GM12878 (cell line): Measurements from ENCODE around the gene PAX2. TPM values are rescaled to one million over a fixed set of nuclear protein-coding genes. Genes with fewer than 3 reads are reported as not detected.

Experiments
- ATAC-seq: fragments of 200-7000 bp; cut with Tn5 transposase; 3 replicates; pipeline ENCODE4 v1.9.1; 2020; ENCODE audit warnings: mild to moderate bottlenecking, moderate library complexity
- BruUV-seq: library from RNA; stranded (reverse); fragments of 400-500 nt; replicated peaks from 2 replicates; lab custom pipeline; 2021; lab: Mats Ljungman, UMichigan
- CTCF ChIA-PET: fragments of 300-600 bp; sonication (Branson Sonifier 250); formaldehyde crosslinking; extraction: SDS; loops from one replicate; lab custom pipeline; 2021; ENCODE audit warnings: inconsistent platforms; lab: Yijun Ruan, JAX
- POLR2A ChIA-PET: fragments of 350-600 bp; formaldehyde crosslinking; extraction: SDS; loops from one replicate; lab custom pipeline; 2021; ENCODE audit warnings: inconsistent platforms; lab: Charles Lee
- RAD21 ChIA-PET: fragments of 300-600 bp; sonication (Branson Sonifier 250); formaldehyde crosslinking; loops from one replicate; lab custom pipeline; 2023; ENCODE audit warnings: antibody characterized with exemption; ENCODE audit not compliant: unreplicated experiment; lab: Charles Lee
- SMC1A ChIA-PET: fragments of 300-600 bp; sonication (Branson Sonifier 250); formaldehyde crosslinking; loops from one replicate; lab custom pipeline; 2023; ENCODE audit not compliant: unreplicated experiment, uncharacterized antibody; lab: Charles Lee
- DNase-seq: peaks from one replicate; pipeline ENCODE4 v3.0.0-alpha.2; 2011; ENCODE audit warnings: low read depth, low spot score
- FAIRE-seq: peaks from 3 replicates; lab custom pipeline; 2011; peaks lifted over from hg19 to GRCh38; lab: Jason Lieb, UNC
- H2AFZ ChIP-seq: 2 replicates; pipeline ENCODE4 v1.6.0; 2011; ENCODE audit warnings: low read depth, low read length, control low read depth; ENCODE audit not compliant: control insufficient read depth
- H3K27ac ChIP-seq: 2 replicates; pipeline ENCODE4 v1.5.1; 2011; ENCODE audit warnings: control low read depth; ENCODE audit not compliant: control insufficient read depth, insufficient read depth
- H3K27me3 ChIP-seq, 2 experiments: replicated peaks in 1 of 2; 2 replicates each; pipeline versions ENCODE4 v1.6.0 to v1.6.1; 2011; ENCODE audit warnings: low read length in 1 of 2; ENCODE audit not compliant: control insufficient read depth in 2 of 2, insufficient read depth in 2 of 2
- H3K36me3 ChIP-seq, 2 experiments: 2 replicates each; pipeline ENCODE4 v1.5.1; 2011; ENCODE audit warnings: low read length in 1 of 2; ENCODE audit not compliant: control insufficient read depth in 2 of 2, insufficient read depth in 2 of 2
- H3K4me1 ChIP-seq: 2 replicates; pipeline ENCODE4 v1.6.1; 2011; ENCODE audit warnings: mild to moderate bottlenecking, low read length, moderate library complexity, mixed read lengths; ENCODE audit not compliant: control insufficient read depth, insufficient read depth
- H3K4me2 ChIP-seq: 2 replicates; pipeline ENCODE4 v1.6.0; 2011; ENCODE audit warnings: control low read depth; ENCODE audit not compliant: control insufficient read depth, insufficient read depth
- H3K4me3 ChIP-seq: fragments of 200-600 bp; sonication (generic); 2 replicates; pipeline ENCODE4 v1.5.1; 2016
- H3K79me2 ChIP-seq: 2 replicates; pipeline ENCODE4 v1.6.0; 2011; ENCODE audit warnings: low read length; ENCODE audit not compliant: control insufficient read depth, insufficient read depth
- H3K9ac ChIP-seq: 2 replicates; pipeline ENCODE4 v1.8.0; 2011; ENCODE audit warnings: low read length, control low read depth, mixed read lengths; ENCODE audit not compliant: control insufficient read depth, insufficient read depth
- H3K9me3 ChIP-seq: replicated peaks from 3 replicates; pipeline ENCODE4 v1.5.1; 2011; ENCODE audit warnings: mild to moderate bottlenecking, low read length; ENCODE audit not compliant: control insufficient read depth, insufficient read depth
- H4K20me1 ChIP-seq: 2 replicates; pipeline ENCODE4 v1.6.0; 2011; ENCODE audit not compliant: control insufficient read depth, insufficient read depth
- CHD2 ChIP-seq: IDR thresholded peaks from 2 replicates; pipeline ENCODE4 v1.6.1; 2011; ENCODE audit warnings: low read depth, low read length, improper control_type of control experiment, borderline replicate concordance
- IKZF1 ChIP-seq: fragments of 450-650 bp; conservative IDR thresholded peaks from 2 replicates; pipeline ENCODE4 v1.6.1; 2017; ENCODE audit warnings: antibody characterized with exemption, mild to moderate bottlenecking
- IKZF2 ChIP-seq, 2 experiments: fragments of 450-650 bp; IDR thresholded peaks; 2 replicates each; pipeline ENCODE4 v1.6.1; 2017; ENCODE audit warnings: mild to moderate bottlenecking in 2 of 2, moderate library complexity in 2 of 2
- NKRF ChIP-seq: fragments of 450-650 bp; conservative IDR thresholded peaks from 2 replicates; pipeline ENCODE4 v1.6.1; 2017; ENCODE audit warnings: mild to moderate bottlenecking, moderate library complexity
- NR2C2 ChIP-seq: IDR thresholded peaks from 2 replicates; pipeline ENCODE4 v1.6.1; 2011; ENCODE audit warnings: borderline replicate concordance, low read depth; ENCODE audit not compliant: control insufficient read depth, insufficient read length
- POLR2A ChIP-seq: IDR thresholded peaks from 2 replicates; pipeline ENCODE4 v1.6.1; 2011; ENCODE audit warnings: low read depth, mild to moderate bottlenecking, low read length
- RFX5 ChIP-seq: IDR thresholded peaks from 2 replicates; pipeline ENCODE4 v1.6.1; 2011; ENCODE audit warnings: low read depth, low read length, improper control_type of control experiment
- SIX5 ChIP-seq: IDR thresholded peaks from 2 replicates; pipeline ENCODE4 v1.6.1; 2011; ENCODE audit warnings: mild to moderate bottlenecking, low read depth, low read length, moderate library complexity; ENCODE audit not compliant: severe bottlenecking
- STAT3 ChIP-seq: IDR thresholded peaks from 2 replicates; pipeline ENCODE4 v1.6.1; 2011; ENCODE audit warnings: low read depth, low read length, improper control_type of control experiment
- ZNF622 ChIP-seq: fragments of 450-650 bp; IDR thresholded peaks from 2 replicates; pipeline ENCODE4 v1.6.1; 2017; ENCODE audit warnings: mild to moderate bottlenecking, inconsistent platforms
- WGBS: methylation state at CpG from one replicate; pipeline ENCODE4 v1.1.6; 2016; ENCODE audit warnings: low lambda C conversion rate; ENCODE audit not compliant: insufficient replicate concordance, insufficient coverage; ENCODE audit errors: missing lambda C conversion rate; 5-methylcytosine and 5-hydroxymethylcytosine counted together
- in situ Hi-C: fragments of 300-500 bp; cut with MboI; formaldehyde crosslinking; loops from 9 replicates; pipeline ENCODE4 v1.14.3; 2018; ENCODE audit warnings: mixed read lengths
- intact Hi-C: fragments of 100-400 bp; cut with micrococcal nuclease; formaldehyde crosslinking; loops from one replicate; pipeline ENCODE4 v1.14.2; 2022; ENCODE audit not compliant: unreplicated experiment
- polyA plus RNA-seq, 11 experiments: library from polyadenylated mRNA; depleted of rRNA in 4 of 11; unstranded in 6 of 11; stranded (reverse) in 5 of 11; fragments of >200 nt; fragmentation: Nextera tagmentation in 4 of 11; fragmentation: Illumina TruSeq in 1 of 11; extraction: Ambion mirVana in 4 of 11; extraction: Trizol in 1 of 11; gene quantifications; 1 replicate in 1 of 11; 2 replicates in 10 of 11; pipeline versions ENCODE4 v1.2.1 to v1.2.3, GENCODE V29; 2011 to 2016; ENCODE audit warnings: inconsistent platforms in 2 of 11, missing spikeins in 2 of 11, low read depth in 1 of 11
- total RNA-seq, 4 experiments: library from RNA; depleted of rRNA in 3 of 4; stranded (reverse); fragments of >200 nt in 3 of 4; fragmentation: Illumina TruSeq in 1 of 4; extraction: Trizol in 1 of 4; gene quantifications; 2 replicates each; pipeline versions ENCODE4 v1.2.1 to v1.2.3, GENCODE V29; 2013 to 2021

Gene PAX2
- total and polyA plus RNA-seq, 10 of the 15 experiments (the other 5 are each of a cell fraction or from before 2014, with no cell fraction given), result not detected

GRCh38 chr10:100784126-100784525, 38.7 kb downstream of the PAX2 start:
- TF ChIP-seq NKRF, result no peak
- TF ChIP-seq ZNF622, result no peak
- TF ChIP-seq IKZF2 (IDR thresholded peaks at IDR 0.05), result no peak
- no peak for TF ChIP-seq RFX5
- no peak for TF ChIP-seq NR2C2
- no peak for TF ChIP-seq IKZF1
- TF ChIP-seq POLR2A, result no peak
- no peak for TF ChIP-seq CHD2
- TF ChIP-seq STAT3, result no peak
- TF ChIP-seq SIX5, result no peak
- Histone ChIP-seq H3K36me3 (no peaks in the 10 kb centered on the region), H4K20me1 (no peaks in the 10 kb centered on the region), H3K4me2 (no peak overlapping the region), H2AFZ (no peak overlapping the region), H3K9me3 (no peaks in the 10 kb centered on the region), H3K9ac (no peak overlapping the region), H3K4me1 (no peaks in the 10 kb centered on the region), H3K27me3 (peaks cover 6 to 8% of the 10 kb centered on the region in 2 experiments), H3K27ac (no peak overlapping the region), H3K4me3 (no peak overlapping the region), H3K79me2 (no peaks in the 10 kb centered on the region)
- ChIA-PET RAD21 (no interaction called here), POLR2A (interaction anchor here (0.5 to 1.6 kb wide), 2 partner anchors 18 to 137 kb away, joined by 4 read pairs; no protein-coding TSS in a partner anchor), SMC1A (interaction anchor here (0.9 kb wide), 1 partner anchor 12 kb away, joined by 3 read pairs; no protein-coding TSS in a partner anchor), CTCF (no interaction called here)
- FAIRE-seq (no peak), DNase-seq (no peak), ATAC-seq (no peak)
- in situ Hi-C loops (no loop called here), intact Hi-C loops (no loop called here)
- no TSS peak for BruUV-seq
- 0% methylated on average over 3 of the region's 3 CpGs for WGBS
